ENCODE measurements around the gene HAUS7.

DNA sequence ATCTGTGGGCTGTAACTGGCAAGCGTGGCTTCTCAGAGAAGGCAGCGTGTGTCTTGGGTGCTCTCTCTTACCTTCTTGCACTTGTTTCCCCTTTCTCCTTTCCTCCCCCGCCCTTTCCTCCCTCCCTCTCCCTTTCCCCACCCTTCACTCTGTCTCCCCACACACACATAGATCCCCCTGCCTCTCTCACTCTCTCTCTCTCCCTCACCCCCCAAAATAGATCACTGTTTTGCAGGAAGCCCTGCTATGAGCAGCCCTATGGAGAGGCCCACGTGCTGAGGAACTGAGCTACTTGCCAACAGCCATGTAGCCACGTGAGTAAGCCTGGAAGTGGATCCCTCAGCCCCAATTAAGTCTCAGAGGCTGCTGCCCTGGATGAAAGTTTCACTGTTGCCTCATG lies 65.0 kb downstream of the HAUS7 start:
- no peak for TF ChIP-seq CTCF (IDR thresholded peaks at IDR 0.05; ENCODE audit: low read depth, low read length, poor library complexity, severe bottlenecking)
- TF ChIP-seq EZH2phosphoT487 (IDR thresholded peaks at IDR 0.05; ENCODE audit: borderline replicate concordance, low read length), result no peak
